Right atrium auricular region (tissue), 2 donors: ENCODE results near the gene SCGB3A2. TPM values are rescaled to one million over a fixed set of nuclear protein-coding genes. Genes with fewer than 3 reads are reported as not detected.

Experiments
- DNase-seq: peaks from one replicate; pipeline ENCODE4 v3.0.0-alpha.2; 2019; ENCODE audit warnings: low spot score
- H3K27ac ChIP-seq, 2 donors: fragments of 200-600 bp; sonication (generic); 1 replicate in 1 of 2; 2 replicates in 1 of 2; pipeline ENCODE4 v1.5.1; 2016 to 2019
- H3K27me3 ChIP-seq, 2 donors: fragments of 200-600 bp; sonication (generic); one replicate each; pipeline versions ENCODE4 v1.5.1 to v1.6.0; 2017 to 2019
- H3K36me3 ChIP-seq: fragments of 200-600 bp; sonication (generic); one replicate; pipeline ENCODE4 v1.5.1; 2016
- H3K4me1 ChIP-seq, 2 donors: fragments of 200-600 bp; sonication (generic); one replicate each; pipeline versions ENCODE4 v1.5.1 to v1.6.0; 2017 to 2019
- H3K4me3 ChIP-seq, 2 donors: fragments of 200-600 bp; sonication (generic); 1 replicate in 1 of 2; 2 replicates in 1 of 2; pipeline ENCODE4 v1.5.1; 2017 to 2019; ENCODE audit warnings: mild to moderate bottlenecking in 1 of 2, moderate library complexity in 1 of 2
- H3K9me3 ChIP-seq, 2 donors: fragments of 200-600 bp; sonication (generic); one replicate each; pipeline ENCODE4 v1.5.1; 2019
- CTCF ChIP-seq, 2 donors: fragments of 200-600 bp; sonication (generic); IDR thresholded peaks; one replicate each; pipeline ENCODE4 v1.5.1; 2019; ENCODE audit warnings: antibody characterized with exemption in 2 of 2
- total RNA-seq, 2 donors: library from RNA; depleted of rRNA; stranded (reverse); fragments of >200 nt; gene quantifications; one replicate each; pipeline ENCODE4 v1.1.0, GENCODE V29; 2016

Gene SCGB3A2
- total RNA-seq, 2 donors from 2014 or later: not detected

- no peak overlapping the region for H3K27ac ChIP-seq
- H3K9me3 ChIP-seq: no peaks in the 10 kb centered on the region
- H3K4me3 ChIP-seq: no peak overlapping the region
Observed at GRCh38 chr5:147927901-147928300, 49.4 kb downstream of the SCGB3A2 start.

GRCh38 chr5:147930769-147931168 lies 52.3 kb downstream of the SCGB3A2 start:
- no peak for DNase-seq
- Histone ChIP-seq H3K4me1 (no peaks in the 10 kb centered on the region), H3K27me3 (no peaks in the 10 kb centered on the region), H3K4me3 (no peak overlapping the region), H3K27ac (no peak overlapping the region), H3K36me3 (no peaks in the 10 kb centered on the region), H3K9me3 (no peaks in the 10 kb centered on the region)
- no peak for TF ChIP-seq CTCF (IDR thresholded peaks at IDR 0.05)

More at GRCh38 chr5:147927901-147928300, 49.4 kb downstream of the SCGB3A2 start:
- H3K4me1 ChIP-seq: no peaks in the 10 kb centered on the region
- no peaks in the 10 kb centered on the region for H3K27me3 ChIP-seq
- no peak for TF ChIP-seq CTCF (IDR thresholded peaks at IDR 0.05)
- DNase-seq: no peak
- no peaks in the 10 kb centered on the region for H3K36me3 ChIP-seq

Other genes with a start within 250 kb of the SCGB3A2 start
- gene JAKMIP2, start 96.0 kb upstream of the SCGB3A2 start, total RNA-seq: under 1 TPM; 0.16 to 0.33 TPM
- gene SPINK1, start 47.0 kb upstream of the SCGB3A2 start, total RNA-seq: not detected
- gene C5orf46, start 27.8 kb downstream of the SCGB3A2 start, total RNA-seq: 1 to 10 TPM in 1 of 2 donors, not detected in 1; 2.7 TPM
- gene SPINK5, start 185.3 kb downstream of the SCGB3A2 start, total RNA-seq: 1 to 10 TPM; 1.8 to 2.3 TPM